Peyer's patch (tissue), 4 donors: ENCODE measurements around the gene CREB1.

Source experiments
- POLR2A ChIP-seq, 2 donors: fragments of 450-650 bp; IDR thresholded peaks; one replicate each; pipeline ENCODE4 v1.5.1; 2017; ENCODE audit warnings: antibody characterized with exemption in 2 of 2, mild to moderate bottlenecking in 2 of 2, moderate library complexity in 2 of 2
- TF ChIP-seq, protein P1 (sequence below), 6 experiments: fragments of 450-650 bp in 4 of 6; fragments of 200-600 bp in 2 of 6; sonication (generic) in 1 of 6; IDR thresholded peaks; one replicate each; pipeline ENCODE4 v1.5.1; 2017 to 2019; ENCODE audit warnings: antibody characterized with exemption in 6 of 6, mild to moderate bottlenecking in 3 of 6, moderate library complexity in 1 of 6

DNA sequence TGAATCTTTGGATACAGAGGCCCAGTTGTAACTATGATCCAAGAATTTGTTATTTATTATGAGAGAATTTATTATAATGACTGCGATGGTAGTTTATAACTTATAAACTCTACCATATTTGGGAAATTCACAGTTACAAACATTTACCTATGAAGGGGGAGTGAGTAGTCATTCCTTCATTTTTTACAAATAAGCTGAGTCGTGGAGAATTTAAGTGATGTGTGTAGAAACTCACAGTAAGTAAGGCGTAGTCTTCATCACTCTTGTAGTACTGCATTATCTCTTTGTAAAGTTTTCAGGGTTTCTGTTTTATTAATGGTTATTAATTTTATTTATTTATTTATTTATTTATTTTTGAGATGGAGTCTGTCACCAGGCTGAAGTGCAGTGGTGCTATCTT, 13.5 kb downstream of the CREB1 start:
- TF ChIP-seq, protein P1, sequence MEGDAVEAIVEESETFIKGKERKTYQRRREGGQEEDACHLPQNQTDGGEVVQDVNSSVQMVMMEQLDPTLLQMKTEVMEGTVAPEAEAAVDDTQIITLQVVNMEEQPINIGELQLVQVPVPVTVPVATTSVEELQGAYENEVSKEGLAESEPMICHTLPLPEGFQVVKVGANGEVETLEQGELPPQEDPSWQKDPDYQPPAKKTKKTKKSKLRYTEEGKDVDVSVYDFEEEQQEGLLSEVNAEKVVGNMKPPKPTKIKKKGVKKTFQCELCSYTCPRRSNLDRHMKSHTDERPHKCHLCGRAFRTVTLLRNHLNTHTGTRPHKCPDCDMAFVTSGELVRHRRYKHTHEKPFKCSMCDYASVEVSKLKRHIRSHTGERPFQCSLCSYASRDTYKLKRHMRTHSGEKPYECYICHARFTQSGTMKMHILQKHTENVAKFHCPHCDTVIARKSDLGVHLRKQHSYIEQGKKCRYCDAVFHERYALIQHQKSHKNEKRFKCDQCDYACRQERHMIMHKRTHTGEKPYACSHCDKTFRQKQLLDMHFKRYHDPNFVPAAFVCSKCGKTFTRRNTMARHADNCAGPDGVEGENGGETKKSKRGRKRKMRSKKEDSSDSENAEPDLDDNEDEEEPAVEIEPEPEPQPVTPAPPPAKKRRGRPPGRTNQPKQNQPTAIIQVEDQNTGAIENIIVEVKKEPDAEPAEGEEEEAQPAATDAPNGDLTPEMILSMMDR (IDR thresholded peaks at IDR 0.05): no peak
- no peak for TF ChIP-seq POLR2A (IDR thresholded peaks at IDR 0.05)
